AG08395 (cell line): Measurements from ENCODE around the gene GEMIN7.
"Not testable (repeated sequence)": the region's sequence is repeated elsewhere in the genome, so short reads cannot be mapped to it uniquely, and the experiment has no call there.

Source experiments
- DNase-seq: peaks from one replicate; pipeline ENCODE4 v3.0.0; 2012; ENCODE audit warnings: mixed read lengths, low spot score

Gene GEMIN7

GRCh38 chr19:45104658-45105349, 25.7 kb downstream of the GEMIN7 start:
- DNase-seq = no peak

- DNase-seq = not testable (repeated sequence)
Observed at GRCh38 chr19:45106363-45106762, 27.3 kb downstream of the GEMIN7 start.

GRCh38 chr19:45107621-45108150, 28.6 kb downstream of the GEMIN7 start:
- DNase-seq = no peak

GRCh38 chr19:45110851-45111266, 31.8 kb downstream of the GEMIN7 start:
- no peak for DNase-seq

GRCh38 chr19:45112111-45112827, 33.2 kb downstream of the GEMIN7 start:
- no peak for DNase-seq

- no peak for DNase-seq
Observed at GRCh38 chr19:45113628-45114027, 34.6 kb downstream of the GEMIN7 start.

GRCh38 chr19:45114116-45114515, 35.1 kb downstream of the GEMIN7 start:
- no peak for DNase-seq

GRCh38 chr19:45115809-45116615, 37.0 kb downstream of the GEMIN7 start:
- DNase-seq = no peak

- DNase-seq = no peak
Observed at GRCh38 chr19:45117167-45117594, 38.1 kb downstream of the GEMIN7 start.

- DNase-seq = no peak
Observed at GRCh38 chr19:45117671-45118070, 38.6 kb downstream of the GEMIN7 start.

GRCh38 chr19:45118106-45118505, 39.0 kb downstream of the GEMIN7 start:
- no peak for DNase-seq

- not testable (repeated sequence) for DNase-seq
Observed at GRCh38 chr19:45118591-45119355, 39.7 kb downstream of the GEMIN7 start.

GRCh38 chr19:45119582-45119981, 40.5 kb downstream of the GEMIN7 start:
- no peak for DNase-seq

- DNase-seq = no peak
Observed at GRCh38 chr19:45121827-45122345, 42.8 kb downstream of the GEMIN7 start.

- no peak for DNase-seq
Observed at GRCh38 chr19:45122832-45123231, 43.8 kb downstream of the GEMIN7 start.

GRCh38 chr19:45123440-45123850, 44.4 kb downstream of the GEMIN7 start:
- DNase-seq = no peak

GRCh38 chr19:45124021-45124420, 45.0 kb downstream of the GEMIN7 start:
- DNase-seq = no peak

- no peak for DNase-seq
Observed at GRCh38 chr19:45125360-45125759, 46.3 kb downstream of the GEMIN7 start.

GRCh38 chr19:45125975-45126493, 47.0 kb downstream of the GEMIN7 start:
- DNase-seq = peak; percentile 62

- no peak for DNase-seq
Observed at GRCh38 chr19:45126654-45127053, 47.6 kb downstream of the GEMIN7 start.

GRCh38 chr19:45128146-45128545, 49.1 kb downstream of the GEMIN7 start:
- DNase-seq = no peak
